ENCODE measurements around the gene TNRC6C.
"Not testable (repeated sequence)": the region's sequence is repeated elsewhere in the genome, so short reads cannot be mapped to it uniquely, and the experiment has no call there.

The TNRC6C gene

DNA sequence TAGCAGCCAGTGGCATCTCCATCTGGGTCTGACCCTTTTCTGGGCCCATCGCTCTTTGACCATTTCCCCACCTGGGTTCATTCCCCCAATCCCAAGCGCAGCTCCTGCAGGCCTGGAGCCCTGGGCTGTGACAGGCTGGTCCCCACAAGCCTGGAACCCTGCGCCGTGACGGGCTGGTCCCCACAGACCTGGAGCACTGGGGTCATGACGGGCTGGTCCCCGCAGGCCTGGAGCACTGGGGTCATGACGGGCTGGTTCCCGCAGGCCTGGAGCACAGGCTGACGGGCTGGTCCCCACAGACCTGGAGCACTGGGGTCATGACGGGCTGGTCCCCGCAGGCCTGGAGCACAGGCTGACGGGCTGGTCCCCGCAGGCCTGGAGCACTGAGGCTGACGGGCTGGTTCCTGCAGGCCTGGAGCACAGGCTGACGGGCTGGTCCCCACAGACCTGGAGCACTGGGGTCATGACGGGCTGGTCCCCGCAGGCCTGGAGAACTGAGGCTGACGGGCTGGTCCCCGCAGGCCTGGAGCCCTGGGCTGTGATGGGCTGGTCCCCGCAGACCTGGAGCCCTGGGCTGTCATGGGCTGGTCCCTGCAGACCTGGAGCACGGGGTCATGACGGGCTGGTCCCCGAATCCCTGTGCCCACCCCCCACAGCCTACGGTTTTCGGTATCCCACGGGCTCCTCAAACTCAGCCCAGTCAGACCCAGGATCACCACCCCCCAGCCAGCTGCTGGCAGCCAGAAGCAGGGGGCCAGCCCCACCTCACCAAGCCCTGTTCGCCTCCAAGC is 153.4 kb downstream of the TNRC6C start:
- no peak for FAIRE-seq
- DNase-seq (ENCODE audit: insufficient read length, low spot score): no peak

GRCh38 chr17:78112518-78113471 is 154.3 kb downstream of the TNRC6C start:
- no peak for TF ChIP-seq POLR2A (IDR thresholded peaks at IDR 0.05; ENCODE audit: low read depth, low read length)
- no peak for FAIRE-seq
- DNase-seq (ENCODE audit: insufficient read length, low spot score): peak; percentile 96

More for the DNA sequence above, 153.4 kb downstream of the TNRC6C start:
- TF ChIP-seq POLR2A (IDR thresholded peaks at IDR 0.05; ENCODE audit: low read depth, low read length): no peak

DNA sequence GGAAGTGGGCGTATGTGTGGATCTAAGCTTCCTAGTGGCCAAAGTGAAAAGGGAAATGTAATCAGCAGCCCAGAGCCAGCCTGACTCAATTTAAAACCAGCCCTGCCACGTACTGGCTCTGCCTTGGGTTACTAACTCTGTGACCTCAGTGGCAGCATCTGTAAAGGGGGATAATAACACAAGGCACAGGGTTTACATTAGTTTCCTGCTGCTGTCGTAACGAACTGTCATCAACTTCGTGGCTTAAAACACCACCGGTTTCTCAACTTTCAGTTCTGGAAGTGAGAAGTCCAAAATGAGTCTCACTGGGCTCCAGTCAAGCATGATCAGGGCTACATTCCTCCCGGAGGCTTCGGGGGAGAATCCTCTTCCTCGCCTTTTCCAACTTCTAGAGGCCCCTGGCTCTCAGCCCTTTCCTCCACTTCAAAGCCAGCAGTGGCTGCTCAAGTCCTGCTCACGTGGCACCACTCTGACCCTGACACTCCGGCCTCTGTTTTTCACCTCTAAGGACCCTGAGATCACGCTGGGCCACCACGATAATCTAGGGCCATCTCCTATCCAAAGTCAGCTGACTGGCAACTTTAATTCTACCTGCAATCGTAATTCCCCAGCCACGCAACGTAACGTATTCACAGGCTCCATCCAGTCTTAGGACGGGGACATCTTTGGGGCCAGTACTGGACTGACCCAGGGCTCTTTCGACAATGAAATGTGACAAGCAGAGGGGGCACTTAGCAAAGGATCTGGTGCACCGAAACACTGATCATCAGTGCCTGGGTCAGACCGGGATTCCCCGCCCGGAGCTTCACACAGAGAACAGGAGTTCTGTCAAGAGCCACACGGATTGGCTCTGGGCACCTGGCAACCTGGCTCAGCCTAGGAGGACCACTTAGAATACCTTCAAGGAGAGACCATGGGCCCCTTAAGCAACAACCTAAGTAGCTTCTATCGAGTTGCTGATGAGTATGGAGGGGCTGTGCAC is 155.6 kb downstream of the TNRC6C start:
- TF ChIP-seq POLR2A (IDR thresholded peaks at IDR 0.05; ENCODE audit: low read depth, low read length): no peak
- no peak for FAIRE-seq
- no peak for DNase-seq (ENCODE audit: insufficient read length, low spot score)

DNA sequence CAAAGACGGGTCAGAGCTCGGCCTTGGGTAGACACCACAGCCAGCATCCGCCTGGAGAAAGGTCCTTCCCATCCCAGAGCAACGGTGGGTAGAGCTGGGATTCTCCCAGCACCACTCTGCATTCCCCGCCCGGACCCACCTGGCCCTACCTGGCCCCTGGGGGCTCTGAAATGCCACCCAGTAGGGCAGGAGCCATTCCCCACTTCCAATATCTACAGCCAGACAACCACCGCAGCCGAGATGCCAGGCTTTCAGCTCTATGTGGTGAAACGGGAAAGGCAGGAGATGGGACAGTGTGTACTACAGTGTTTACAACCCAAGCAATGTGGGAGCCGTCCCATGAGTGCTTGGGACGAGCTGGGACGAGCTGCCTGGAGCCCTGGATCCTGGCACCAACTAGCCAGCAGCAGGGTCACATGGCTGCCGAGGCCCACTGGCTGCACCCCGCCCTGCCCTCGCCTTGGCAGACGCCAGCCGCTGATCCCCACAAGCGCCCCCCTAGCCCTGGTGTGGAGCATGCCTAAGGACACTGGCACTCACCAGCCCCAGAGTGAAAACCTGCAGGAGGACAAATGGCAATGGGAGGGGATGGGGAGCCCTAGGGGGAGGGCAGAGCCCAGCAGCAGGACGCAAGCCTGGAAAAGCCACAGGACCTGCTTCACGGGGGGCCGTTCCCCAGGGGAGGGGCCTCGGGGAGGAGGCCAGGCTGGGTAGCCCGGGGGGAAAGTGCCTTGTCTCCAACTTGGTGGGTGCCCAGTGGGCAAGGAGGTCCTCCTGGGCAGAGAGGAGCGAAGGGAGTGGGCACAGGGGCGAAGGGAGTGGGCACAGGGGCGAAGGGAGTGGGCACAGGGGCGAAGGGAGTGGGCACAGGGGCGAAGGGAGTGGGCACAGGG is 156.6 kb downstream of the TNRC6C start:
- no peak for FAIRE-seq
- DNase-seq (ENCODE audit: insufficient read length, low spot score): no peak
- TF ChIP-seq POLR2A (IDR thresholded peaks at IDR 0.05; ENCODE audit: low read depth, low read length): no peak

DNA sequence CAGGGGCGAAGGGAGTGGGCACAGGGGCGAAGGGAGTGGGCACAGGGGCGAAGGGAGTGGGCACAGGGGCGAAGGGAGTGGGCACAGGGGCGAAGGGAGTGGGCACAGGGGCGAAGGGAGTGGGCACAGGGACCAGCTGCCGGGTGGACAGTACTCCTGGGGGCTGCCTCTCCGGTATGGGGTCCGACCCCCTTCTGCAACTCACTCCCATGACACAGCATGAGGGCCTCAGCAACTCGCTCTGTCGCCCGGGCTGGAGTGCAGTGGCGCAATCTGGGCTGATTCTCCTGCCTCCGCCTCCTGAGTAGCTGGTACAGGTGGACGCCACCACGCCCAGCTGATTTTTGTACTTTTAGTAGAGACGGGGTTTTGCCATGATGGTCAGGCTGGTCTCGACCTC is 157.3 kb downstream of the TNRC6C start:
- FAIRE-seq; DNase-seq (ENCODE audit: insufficient read length, low spot score): not testable (repeated sequence)

DNA sequence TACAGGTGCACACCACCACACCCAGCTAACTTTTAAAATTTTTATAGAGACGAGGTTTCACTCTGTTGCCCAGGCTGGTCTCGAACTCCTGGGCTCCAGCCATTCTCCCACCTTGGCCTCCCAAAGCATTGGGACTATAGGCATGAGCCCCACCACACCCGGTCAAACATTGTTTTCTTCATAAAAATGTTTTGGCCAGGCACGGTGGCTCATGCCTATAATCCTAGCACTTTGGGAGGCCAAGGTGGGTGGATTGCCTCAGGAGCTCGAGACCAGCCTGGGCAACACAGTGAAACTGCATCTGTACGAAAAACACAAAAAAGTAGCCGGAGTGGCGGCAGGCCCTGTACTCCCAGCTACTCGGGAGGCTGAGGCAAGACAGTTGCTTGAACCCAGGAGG is 157.9 kb downstream of the TNRC6C start:
- DNase-seq (ENCODE audit: insufficient read length, low spot score) (no peak), FAIRE-seq (no peak)
- no peak for TF ChIP-seq POLR2A (IDR thresholded peaks at IDR 0.05; ENCODE audit: low read depth, low read length)

DNA sequence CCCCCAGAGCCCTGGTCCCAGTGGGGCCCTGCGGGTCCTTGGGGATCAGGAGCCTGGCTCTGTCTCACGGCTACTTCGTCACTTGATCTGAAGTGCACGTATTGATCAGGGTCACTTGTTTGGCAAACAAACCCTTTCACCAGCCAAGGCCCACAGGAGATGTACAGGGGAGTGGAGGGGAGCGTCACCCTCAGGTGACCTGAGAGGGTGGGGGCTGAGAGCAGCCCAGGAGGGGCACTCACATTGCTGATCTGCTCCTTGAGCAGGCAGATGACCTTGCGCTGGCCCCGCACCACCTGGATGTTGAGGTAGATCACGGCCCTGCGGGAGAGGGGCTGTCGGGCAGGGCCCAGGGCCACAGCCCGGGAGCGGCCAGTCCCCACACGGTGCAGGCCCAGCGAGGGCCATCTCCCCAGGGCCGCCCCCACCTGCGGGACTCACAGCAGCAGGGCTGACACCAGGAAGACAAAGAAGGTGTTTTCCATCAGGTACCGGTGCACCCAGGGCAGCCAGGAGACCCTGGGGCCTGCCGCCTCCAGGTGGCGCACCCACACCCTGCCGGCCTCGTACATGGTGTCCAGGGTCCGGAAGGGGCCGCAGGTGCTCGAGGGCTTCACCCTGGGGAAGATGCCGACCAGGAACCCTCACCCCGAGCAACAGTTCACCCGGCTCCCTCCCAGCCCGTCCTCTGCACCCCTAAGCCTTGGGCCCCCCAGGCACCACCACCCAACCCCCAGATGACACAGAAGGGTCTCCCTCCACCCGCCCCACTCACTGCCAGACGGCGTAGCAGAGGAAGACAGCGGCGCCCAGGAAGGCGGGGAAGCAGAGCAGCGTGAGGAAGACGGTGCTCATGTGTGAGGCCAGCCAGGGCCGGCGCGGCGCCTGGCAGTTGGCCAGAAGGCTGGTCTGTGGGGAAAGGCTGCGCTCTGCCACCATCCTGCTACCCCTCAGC is 158.8 kb downstream of the TNRC6C start:
- DNase-seq (ENCODE audit: insufficient read length, low spot score) (no peak), FAIRE-seq (no peak)
- TF ChIP-seq POLR2A (IDR thresholded peaks at IDR 0.05; ENCODE audit: low read depth, low read length): no peak

- TF ChIP-seq POLR2A (IDR thresholded peaks at IDR 0.05; ENCODE audit: low read depth, low read length): no peak
- DNase-seq (ENCODE audit: insufficient read length, low spot score) (no peak), FAIRE-seq (no peak)
Observed at GRCh38 chr17:78118801-78119241, 160.3 kb downstream of the TNRC6C start.

GRCh38 chr17:78120537-78120936 is 162.0 kb downstream of the TNRC6C start:
- TF ChIP-seq POLR2A (IDR thresholded peaks at IDR 0.05; ENCODE audit: low read depth, low read length): no peak
- no peak for DNase-seq (ENCODE audit: insufficient read length, low spot score)
- FAIRE-seq: no peak

- FAIRE-seq: no peak
- DNase-seq (ENCODE audit: insufficient read length, low spot score): no peak
- TF ChIP-seq POLR2A (IDR thresholded peaks at IDR 0.05; ENCODE audit: low read depth, low read length): no peak
Observed at GRCh38 chr17:78120971-78121800, 162.7 kb downstream of the TNRC6C start.

DNA sequence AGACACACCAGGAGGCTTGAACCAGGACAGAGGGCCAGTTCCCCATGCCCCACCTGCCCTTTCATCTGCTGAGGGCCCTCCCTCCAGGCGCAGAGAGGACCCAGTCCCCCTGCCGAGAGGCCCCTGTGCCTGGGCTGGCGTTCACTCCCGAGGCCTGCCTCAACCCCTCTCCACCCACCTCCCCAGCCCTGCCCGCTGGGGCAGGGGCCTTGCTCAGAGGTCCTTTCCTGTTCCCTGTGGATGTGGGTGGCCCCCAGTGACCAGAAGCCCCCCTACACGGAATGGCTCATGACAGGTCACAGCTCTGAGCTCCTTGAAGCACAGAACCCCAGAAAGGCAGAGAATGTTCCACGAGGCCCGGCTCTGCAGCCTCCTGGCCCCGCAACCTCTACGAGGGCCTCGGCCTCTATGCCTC is 163.3 kb downstream of the TNRC6C start:
- TF ChIP-seq POLR2A (IDR thresholded peaks at IDR 0.05; ENCODE audit: low read depth, low read length): no peak
- no peak for DNase-seq (ENCODE audit: insufficient read length, low spot score)
- FAIRE-seq: no peak
